Islet of Langerhans (tissue), 1 donor: Measurements from ENCODE around the gene SRCIN1.

ENCODE experiments used
- FAIRE-seq: peaks from one replicate; lab custom pipeline; 2011; peaks lifted over from hg19 to GRCh38; lab: Jason Lieb, UNC

SRCIN1 gene

GRCh38 chr17:38616361-38616760 is 10.6 kb upstream of the SRCIN1 start:
- no peak for FAIRE-seq

- no peak for FAIRE-seq
These were observed 8.4 kb upstream of the SRCIN1 start for GRCh38 chr17:38613981-38614779.

- no peak for FAIRE-seq
These were observed 7.8 kb upstream of the SRCIN1 start for GRCh38 chr17:38613525-38613980.

- FAIRE-seq: no peak
These were observed 6.2 kb upstream of the SRCIN1 start for GRCh38 chr17:38611872-38612376.

- no peak for FAIRE-seq
These were observed 5.5 kb upstream of the SRCIN1 start for GRCh38 chr17:38611070-38611786.

GRCh38 chr17:38609280-38610031 is 3.7 kb upstream of the SRCIN1 start:
- no peak for FAIRE-seq

- FAIRE-seq: no peak
These were observed 2.9 kb upstream of the SRCIN1 start for GRCh38 chr17:38608648-38609047.

GRCh38 chr17:38606646-38607611 is 1.2 kb upstream of the SRCIN1 start:
- no peak for FAIRE-seq

- FAIRE-seq: no peak
These were observed 326 bp downstream of the SRCIN1 start for GRCh38 chr17:38605411-38605840.

GRCh38 chr17:38604479-38605403 is 1.0 kb downstream of the SRCIN1 start:
- FAIRE-seq: no peak

- FAIRE-seq: no peak
These were observed 1.8 kb downstream of the SRCIN1 start for GRCh38 chr17:38603786-38604478.

GRCh38 chr17:38602956-38603785 is 2.6 kb downstream of the SRCIN1 start:
- FAIRE-seq: no peak

GRCh38 chr17:38602453-38602852 is 3.3 kb downstream of the SRCIN1 start:
- FAIRE-seq: no peak

GRCh38 chr17:38601539-38602351 is 4.0 kb downstream of the SRCIN1 start:
- no peak for FAIRE-seq

- no peak for FAIRE-seq
These were observed 4.8 kb downstream of the SRCIN1 start for GRCh38 chr17:38600906-38601305.

- FAIRE-seq: no peak
These were observed 5.3 kb downstream of the SRCIN1 start for GRCh38 chr17:38600416-38600815.

- no peak for FAIRE-seq
These were observed 6.3 kb downstream of the SRCIN1 start for GRCh38 chr17:38599398-38599856.

- FAIRE-seq: no peak
These were observed 6.8 kb downstream of the SRCIN1 start for GRCh38 chr17:38598995-38599394.
